PFSK-1 (cell line): ENCODE data around the gene PLCXD1.

ENCODE experiments used
- FOXP2 ChIP-seq: optimal IDR thresholded peaks from 2 replicates; pipeline ENCODE3; 2011; ENCODE audit warnings: borderline replicate concordance, control low read depth, inconsistent platforms; ENCODE audit not compliant: insufficient read depth; ENCODE audit errors: extremely low read length, extremely low read depth
- POLR2AphosphoS5 ChIP-seq: IDR thresholded peaks from 2 replicates; pipeline ENCODE4 v1.6.1; 2012; ENCODE audit warnings: low read depth, mild to moderate bottlenecking, control low read depth, low read length, moderate library complexity
- SIN3A ChIP-seq: IDR thresholded peaks from 2 replicates; pipeline ENCODE4 v1.6.1; 2012; ENCODE audit warnings: mild to moderate bottlenecking, low read length, moderate library complexity, borderline replicate concordance; ENCODE audit not compliant: insufficient read depth
- TAF1 ChIP-seq: IDR thresholded peaks from 2 replicates; pipeline ENCODE4 v1.6.1; 2012; ENCODE audit warnings: low read length, control low read depth, borderline replicate concordance; ENCODE audit not compliant: insufficient read depth
- TF ChIP-seq, protein P1 (sequence below), 2 experiments: IDR thresholded peaks; 2 replicates each; pipeline versions ENCODE4 v1.6.1 to v1.8.0; 2011 to 2012; ENCODE audit warnings: low read depth in 2 of 2, low read length in 2 of 2, control low read depth in 1 of 2, inconsistent platforms in 1 of 2, mild to moderate bottlenecking in 1 of 2, moderate library complexity in 1 of 2; ENCODE audit not compliant: insufficient read depth in 1 of 2

PLCXD1 gene

DNA sequence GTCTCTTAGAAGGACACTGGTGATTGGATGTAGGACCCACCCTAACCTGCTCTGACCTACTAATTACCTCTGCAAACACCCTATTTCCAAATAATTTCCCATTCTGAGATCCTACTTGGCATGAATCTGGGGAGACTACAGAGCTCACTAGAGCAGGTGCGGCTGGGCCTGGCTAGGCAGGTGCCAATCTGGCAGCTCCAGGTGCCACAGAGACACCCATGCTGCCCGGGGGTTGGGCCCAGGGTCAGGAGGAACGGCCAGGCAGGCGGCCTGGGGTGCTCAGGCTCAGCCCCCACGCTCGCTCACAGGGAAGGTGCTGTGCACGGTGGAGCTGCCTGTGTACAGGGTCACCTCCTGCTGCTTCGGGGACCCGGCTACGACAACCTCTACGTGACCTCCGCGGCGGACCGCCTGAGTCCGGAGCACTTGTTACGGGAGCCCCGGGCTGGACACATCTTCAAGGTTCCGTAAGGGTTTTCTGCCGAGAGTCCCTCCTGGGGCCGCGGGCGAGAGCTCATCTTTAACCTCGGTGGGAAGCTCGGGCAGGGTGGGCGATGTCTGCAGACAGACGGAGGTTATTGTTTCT, 26.5 kb upstream of the PLCXD1 start:
- TF ChIP-seq POLR2AphosphoS5, result no peak
- TF ChIP-seq TAF1, result no peak
- TF ChIP-seq SIN3A, result no peak
- TF ChIP-seq, protein P1, sequence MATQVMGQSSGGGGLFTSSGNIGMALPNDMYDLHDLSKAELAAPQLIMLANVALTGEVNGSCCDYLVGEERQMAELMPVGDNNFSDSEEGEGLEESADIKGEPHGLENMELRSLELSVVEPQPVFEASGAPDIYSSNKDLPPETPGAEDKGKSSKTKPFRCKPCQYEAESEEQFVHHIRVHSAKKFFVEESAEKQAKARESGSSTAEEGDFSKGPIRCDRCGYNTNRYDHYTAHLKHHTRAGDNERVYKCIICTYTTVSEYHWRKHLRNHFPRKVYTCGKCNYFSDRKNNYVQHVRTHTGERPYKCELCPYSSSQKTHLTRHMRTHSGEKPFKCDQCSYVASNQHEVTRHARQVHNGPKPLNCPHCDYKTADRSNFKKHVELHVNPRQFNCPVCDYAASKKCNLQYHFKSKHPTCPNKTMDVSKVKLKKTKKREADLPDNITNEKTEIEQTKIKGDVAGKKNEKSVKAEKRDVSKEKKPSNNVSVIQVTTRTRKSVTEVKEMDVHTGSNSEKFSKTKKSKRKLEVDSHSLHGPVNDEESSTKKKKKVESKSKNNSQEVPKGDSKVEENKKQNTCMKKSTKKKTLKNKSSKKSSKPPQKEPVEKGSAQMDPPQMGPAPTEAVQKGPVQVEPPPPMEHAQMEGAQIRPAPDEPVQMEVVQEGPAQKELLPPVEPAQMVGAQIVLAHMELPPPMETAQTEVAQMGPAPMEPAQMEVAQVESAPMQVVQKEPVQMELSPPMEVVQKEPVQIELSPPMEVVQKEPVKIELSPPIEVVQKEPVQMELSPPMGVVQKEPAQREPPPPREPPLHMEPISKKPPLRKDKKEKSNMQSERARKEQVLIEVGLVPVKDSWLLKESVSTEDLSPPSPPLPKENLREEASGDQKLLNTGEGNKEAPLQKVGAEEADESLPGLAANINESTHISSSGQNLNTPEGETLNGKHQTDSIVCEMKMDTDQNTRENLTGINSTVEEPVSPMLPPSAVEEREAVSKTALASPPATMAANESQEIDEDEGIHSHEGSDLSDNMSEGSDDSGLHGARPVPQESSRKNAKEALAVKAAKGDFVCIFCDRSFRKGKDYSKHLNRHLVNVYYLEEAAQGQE (IDR thresholded peaks at IDR 0.05; ENCODE audit: insufficient read depth in 1 of 2, low read depth in 2 of 2, low read length in 2 of 2), result no peak
- no peak for TF ChIP-seq FOXP2

DNA sequence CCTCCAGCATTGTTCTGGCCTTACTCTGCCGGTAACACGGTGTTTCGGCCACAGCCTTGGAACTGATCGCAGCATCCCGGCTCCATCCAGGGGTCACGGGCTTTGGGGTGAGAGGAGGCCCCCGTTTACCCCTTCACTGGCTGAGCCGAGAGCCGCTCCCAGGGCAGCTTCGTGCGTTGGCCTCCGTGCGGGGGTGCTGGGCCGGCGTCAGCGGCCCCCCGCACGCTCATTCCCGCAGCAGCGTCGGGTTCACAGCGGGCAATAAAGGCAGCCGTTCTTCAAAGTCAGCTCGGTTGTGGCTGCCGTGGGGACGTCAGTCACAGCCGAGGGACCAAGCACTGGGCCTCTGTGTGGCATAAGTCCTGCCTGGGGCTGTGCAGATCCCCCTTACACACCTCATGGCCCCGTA, 25.3 kb upstream of the PLCXD1 start:
- no peak for TF ChIP-seq FOXP2
- no peak for TF ChIP-seq TAF1
- TF ChIP-seq, protein P1 (IDR thresholded peaks at IDR 0.05; ENCODE audit: insufficient read depth in 1 of 2, low read depth in 2 of 2, low read length in 2 of 2), result no peak
- no peak for TF ChIP-seq POLR2AphosphoS5
- no peak for TF ChIP-seq SIN3A

DNA sequence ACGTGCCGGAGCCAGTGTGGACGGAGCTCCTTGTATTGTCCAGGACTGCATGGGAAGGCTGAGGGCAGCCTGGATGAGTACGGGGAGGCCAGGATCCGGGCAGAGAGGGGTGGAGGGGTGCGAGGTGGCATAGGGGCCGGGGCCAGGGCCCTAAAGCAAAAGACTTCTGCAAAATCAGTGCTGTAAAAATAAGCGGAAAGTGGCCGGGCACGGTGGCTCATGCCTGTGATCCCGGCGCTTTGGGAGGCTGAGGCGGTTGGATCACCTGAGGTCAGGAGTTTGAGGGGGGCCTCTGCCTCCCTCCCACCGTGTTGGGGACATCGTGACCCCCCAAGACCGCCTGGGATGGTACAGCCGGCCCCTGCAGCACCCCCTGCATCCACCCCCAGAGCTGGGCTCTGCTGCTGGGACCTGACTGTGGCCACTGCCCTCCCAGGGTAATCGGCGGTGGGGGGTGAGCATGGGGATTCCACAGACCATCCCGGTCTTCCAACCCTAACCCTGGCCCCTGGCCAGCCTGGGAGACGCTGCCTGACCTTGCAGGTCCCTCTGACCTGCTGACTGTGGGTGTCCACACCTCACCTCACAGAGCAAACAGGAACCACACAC, 23.4 kb upstream of the PLCXD1 start:
- no peak for TF ChIP-seq FOXP2
- TF ChIP-seq TAF1, result no peak
- TF ChIP-seq, protein P1 (IDR thresholded peaks at IDR 0.05; ENCODE audit: insufficient read depth in 1 of 2, low read depth in 2 of 2, low read length in 2 of 2), result no peak
- no peak for TF ChIP-seq SIN3A
- TF ChIP-seq POLR2AphosphoS5, result no peak

DNA sequence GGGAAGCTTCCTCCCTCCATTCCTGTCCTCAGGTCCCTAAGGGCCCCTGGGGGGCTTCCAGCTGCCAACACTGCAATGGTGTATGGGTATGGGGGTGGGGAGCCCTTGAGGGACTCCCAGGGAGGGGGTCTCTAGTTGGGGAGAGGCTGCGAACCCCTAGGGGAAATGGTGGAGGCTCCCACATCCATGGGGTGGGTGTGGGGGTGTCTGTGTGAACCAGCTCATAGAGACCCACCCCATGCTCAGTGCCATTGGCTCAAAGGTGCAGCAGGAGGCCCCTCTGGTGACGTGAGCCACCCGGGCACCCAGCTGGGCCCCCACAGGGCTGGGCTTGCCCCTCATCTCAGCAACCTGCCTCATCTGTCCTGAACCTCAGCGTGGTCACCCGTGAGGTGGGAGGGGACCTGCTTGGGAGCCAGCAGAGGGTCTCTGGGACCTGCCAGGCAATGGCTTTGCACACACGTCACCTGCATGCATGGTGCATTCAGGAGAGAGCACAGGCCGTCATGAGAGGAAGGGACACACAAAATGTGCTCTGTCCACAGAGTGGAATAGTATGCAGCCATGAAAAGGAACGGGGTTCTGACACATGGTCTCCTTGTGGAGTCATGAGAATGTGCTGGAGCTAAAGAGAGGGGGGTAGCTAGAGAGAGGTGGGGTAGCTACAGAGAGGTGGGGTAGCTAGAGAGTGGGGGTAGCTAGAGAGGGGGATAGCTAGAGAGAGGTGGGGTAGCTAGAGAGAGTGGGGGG, 22.7 kb upstream of the PLCXD1 start:
- TF ChIP-seq TAF1 (no peak), POLR2AphosphoS5 (no peak), SIN3A (no peak), FOXP2 (no peak)
- TF ChIP-seq, protein P1 (IDR thresholded peaks at IDR 0.05; ENCODE audit: insufficient read depth in 1 of 2, low read depth in 2 of 2, low read length in 2 of 2), result no peak
